ENCODE data around the gene NRP1.
"Not testable (repeated sequence)": the region's sequence is repeated elsewhere in the genome, so short reads cannot be mapped to it uniquely, and the experiment has no call there.

The NRP1 gene

DNA sequence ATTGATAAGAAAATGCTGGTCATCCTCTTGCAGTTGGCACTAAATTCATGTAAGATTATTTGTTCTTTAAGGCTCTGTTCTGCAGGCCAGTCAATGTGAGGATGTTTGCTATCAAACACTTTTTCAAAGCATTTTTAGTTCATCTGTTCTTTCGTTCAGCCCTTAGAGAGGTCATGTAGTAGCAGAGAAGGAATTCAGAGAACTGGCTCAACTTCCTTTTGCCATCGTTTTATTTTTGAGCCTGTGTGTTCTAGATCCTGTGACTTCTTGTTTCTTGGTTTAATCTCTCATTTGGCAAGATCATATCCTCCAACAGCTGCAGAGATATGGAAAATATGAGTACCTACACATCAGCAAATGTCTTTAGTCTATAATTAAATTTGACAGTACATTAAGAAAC, 184.3 kb downstream of the NRP1 start:
- no peak for DNase-seq (ENCODE audit: low read depth)

DNA sequence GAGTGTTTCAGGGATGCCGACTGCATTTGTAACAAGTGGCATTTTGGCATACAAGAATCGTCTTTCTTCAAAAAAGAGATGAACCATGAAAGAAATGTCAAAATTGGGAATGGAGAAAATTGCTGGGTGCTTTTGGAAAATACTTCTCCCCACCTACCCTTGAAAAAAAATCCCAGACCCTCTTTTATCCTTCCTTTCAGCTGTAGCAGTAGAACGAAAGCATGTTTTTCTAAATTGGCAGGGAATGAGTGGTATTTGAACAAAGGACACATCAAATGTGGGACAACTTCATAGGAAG, 187.5 kb downstream of the NRP1 start:
- DNase-seq (ENCODE audit: low read depth), result no peak

DNA sequence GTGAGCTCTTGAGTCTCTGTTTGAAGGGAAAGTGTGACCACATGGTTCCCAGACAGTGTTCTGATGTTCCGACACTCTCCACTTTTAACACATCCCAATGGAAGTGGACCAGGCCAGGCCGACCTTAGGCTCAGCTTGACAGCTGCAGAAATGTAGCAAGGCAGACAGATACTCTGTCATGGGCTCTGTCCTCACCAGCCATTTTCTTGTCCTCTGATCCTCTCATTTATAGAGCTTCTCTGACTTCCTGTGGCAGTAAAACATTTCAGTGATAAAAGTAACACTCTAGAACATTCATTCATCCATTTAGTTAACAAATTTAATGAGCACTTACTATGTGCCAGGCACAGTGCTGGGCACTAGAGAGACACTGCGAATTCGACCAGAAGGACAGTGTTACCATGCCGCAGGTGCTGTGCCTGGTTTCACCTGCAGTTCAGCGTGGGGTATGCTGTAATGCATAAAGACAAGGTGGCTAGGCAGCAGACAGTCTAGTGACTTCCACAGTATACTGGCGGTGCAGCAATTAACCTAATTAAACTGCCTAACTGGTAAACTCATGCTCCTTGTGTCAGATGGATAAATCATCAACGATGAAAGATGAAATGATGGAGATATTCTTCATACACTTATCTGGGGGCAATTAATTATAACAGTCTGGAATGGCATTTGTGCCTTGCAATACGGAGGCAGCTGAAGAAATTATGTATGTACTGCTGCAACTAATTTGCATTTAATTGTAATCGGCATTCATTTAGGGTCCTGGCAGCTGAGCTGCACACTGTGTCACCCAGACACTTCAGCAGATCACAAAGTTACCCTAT, 188.1 kb downstream of the NRP1 start:
- DNase-seq (ENCODE audit: low read depth), result no peak

DNA sequence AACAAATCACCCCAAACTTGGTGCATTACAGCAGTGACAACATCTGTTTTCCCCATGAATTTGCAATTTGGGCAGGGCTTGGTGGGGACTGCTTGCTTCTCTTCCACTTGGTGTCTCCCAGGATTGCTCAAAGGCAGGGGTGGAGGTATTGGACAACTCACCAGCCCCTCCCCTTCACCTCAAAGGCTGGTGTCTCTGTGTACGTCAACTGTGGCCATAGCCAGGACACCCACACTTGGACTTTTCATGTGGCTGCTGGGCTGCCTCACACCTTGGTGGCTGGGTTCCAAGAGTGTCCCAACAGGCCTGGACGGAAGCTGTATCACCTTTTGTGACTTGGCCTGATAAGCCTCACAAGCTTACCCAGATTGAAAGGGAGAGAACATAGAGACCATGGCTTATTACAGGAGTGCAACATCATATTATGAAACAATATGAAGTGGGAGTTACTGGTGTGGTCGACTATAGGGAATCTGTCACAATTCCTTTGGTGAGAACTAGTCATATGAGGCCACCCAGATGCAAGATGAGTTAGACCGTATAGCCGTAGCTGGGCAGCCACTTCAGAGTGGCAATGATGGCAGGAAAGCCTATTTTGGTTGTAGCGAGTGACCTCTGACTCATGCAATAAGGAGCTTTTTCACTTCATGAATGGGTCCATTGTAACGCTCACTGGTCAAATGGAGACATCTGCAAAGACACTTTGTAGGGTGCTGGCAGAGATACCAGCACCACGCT, 188.8 kb downstream of the NRP1 start:
- no peak for DNase-seq (ENCODE audit: low read depth)

DNA sequence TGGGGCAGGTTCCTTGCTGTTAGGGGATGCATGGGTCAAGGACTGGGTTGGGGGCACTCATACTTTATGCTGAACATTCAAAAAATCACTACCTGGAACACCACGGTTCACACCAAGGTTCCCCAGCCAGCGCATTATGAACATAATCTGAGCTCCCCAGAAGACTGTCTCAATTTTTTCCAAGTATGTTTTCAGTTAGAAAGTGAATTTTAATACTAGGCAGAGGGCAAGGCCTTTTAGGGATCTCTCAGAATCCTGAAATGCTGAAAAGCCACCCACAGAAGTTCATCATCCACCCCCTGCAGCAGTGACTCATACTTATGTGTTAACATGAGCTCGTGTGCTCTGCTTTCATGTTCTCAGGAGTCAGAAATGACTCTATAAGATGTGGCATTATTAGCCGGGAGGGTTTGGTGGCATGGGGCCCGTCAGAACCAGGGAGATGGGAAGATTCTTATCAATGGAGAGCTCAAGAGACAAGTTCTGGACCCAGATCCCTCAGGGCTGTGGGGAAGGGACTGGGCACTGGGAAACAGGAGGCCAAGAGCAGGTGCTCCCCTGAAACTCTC, 191.2 kb downstream of the NRP1 start:
- peak; percentile 35 for DNase-seq (ENCODE audit: low read depth)

- DNase-seq (ENCODE audit: low read depth), result no peak
Measured at GRCh38 chr10:33142295-33142694, 192.2 kb downstream of the NRP1 start.

GRCh38 chr10:33141251-33141650, 193.2 kb downstream of the NRP1 start:
- no peak for DNase-seq (ENCODE audit: low read depth)

GRCh38 chr10:33139181-33139646, 195.3 kb downstream of the NRP1 start:
- DNase-seq (ENCODE audit: low read depth), result peak; percentile 79

- DNase-seq (ENCODE audit: low read depth), result not testable (repeated sequence)
Measured at GRCh38 chr10:33138686-33139085, 195.8 kb downstream of the NRP1 start.

DNA sequence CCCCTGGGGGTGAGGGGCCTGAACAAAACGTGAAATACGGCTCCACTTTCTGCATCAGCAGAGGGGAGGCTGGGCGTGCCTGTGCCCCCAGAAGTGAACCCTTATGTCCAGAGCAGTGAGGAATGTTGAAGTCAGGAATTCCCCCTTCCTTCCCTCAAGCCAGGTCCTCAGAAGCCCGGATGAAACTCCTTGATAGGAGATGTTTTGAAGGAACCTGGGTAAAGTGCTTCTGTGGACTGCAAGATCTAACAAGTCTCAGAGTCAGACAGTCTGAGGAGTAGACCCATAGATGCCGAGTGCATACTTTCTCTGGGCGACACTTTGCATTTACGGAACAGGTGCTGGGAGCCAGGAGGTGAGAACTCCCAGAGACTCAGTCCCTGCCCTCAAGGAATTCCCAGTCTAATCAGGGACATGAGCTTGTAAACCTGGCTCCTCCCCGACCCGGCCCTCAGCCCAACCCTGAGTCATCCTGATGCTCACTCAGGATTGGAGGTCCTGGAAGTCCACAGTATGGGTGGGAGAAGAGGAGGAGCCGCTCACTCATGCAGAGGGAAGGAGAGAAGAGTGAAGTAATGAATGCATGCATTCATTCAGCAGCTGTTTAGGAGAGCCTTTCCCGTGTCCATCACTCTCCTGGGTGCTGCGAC, 197.0 kb downstream of the NRP1 start:
- DNase-seq (ENCODE audit: low read depth), result no peak

GRCh38 chr10:33136781-33137180, 197.7 kb downstream of the NRP1 start:
- no peak for DNase-seq (ENCODE audit: low read depth)

DNA sequence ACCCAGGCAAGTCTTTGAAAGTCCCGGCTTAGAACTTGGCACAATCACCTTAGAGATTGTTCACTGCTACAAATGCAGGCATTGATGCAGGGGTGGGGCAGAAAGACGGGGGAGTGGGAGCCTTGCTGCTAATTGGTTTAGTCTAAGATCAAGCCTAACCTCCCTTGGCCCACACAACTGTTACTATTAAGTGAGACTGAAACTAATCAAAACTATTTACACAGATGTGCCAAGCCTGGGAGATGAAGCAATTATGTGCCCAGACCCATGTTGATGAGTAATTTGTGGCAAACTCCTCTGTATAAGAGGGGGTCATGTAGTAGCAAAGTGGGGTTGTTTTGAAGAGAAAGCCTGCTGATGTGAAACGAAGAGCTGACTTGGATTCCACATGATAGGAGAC, 198.2 kb downstream of the NRP1 start:
- no peak for DNase-seq (ENCODE audit: low read depth)

DNA sequence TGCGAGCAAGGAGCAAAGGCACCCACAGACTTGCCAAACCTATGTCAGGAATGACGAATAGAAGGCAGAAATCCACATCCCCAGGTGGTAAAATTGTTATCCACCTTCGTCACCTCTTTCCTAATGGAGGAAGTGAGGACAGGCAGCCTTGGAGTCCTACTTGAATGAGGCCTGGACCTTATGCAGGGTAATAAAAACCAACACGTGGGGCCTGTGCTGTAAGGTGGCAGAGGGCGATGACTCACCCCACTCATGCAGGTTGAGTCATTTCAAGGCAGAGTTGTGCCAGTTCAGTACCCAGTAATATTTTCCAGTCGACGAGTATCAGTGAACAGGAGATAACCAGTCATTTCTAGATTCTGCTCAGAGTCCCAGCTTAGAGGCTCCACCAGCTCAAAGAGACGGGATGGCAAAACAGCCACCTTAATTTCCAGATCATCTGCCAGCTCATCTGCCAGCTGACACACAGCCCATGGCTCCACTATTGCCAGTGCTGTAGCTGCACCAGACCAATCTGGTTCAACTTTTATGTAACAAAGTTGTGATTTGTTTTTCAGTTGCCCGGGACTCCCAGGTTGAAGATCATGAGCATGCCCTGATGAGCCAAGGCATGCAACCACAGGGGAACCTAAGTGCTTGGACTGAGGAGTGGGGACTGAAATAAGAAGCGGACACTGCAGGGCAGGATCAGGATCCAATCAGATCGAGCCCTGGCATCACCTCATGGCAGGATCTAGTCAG, 200.3 kb downstream of the NRP1 start:
- peak; percentile 85 for DNase-seq (ENCODE audit: low read depth)

- no peak for DNase-seq (ENCODE audit: low read depth)
Measured at GRCh38 chr10:33133557-33133956, 200.9 kb downstream of the NRP1 start.

GRCh38 chr10:33132626-33133025, 201.8 kb downstream of the NRP1 start:
- DNase-seq (ENCODE audit: low read depth), result no peak

GRCh38 chr10:33129996-33130386, 204.5 kb downstream of the NRP1 start:
- no peak for DNase-seq (ENCODE audit: low read depth)

GRCh38 chr10:33129141-33129995, 205.1 kb downstream of the NRP1 start:
- DNase-seq (ENCODE audit: low read depth), result no peak

GRCh38 chr10:33127622-33128021, 206.8 kb downstream of the NRP1 start:
- DNase-seq (ENCODE audit: low read depth), result no peak
